Activated T-cell treated with anti-CD3 and anti-CD28 coated beads, Interleukin-2, amount 50 U/mL, for 24 hours (primary cell): ENCODE data around the gene ZSCAN20.
"Not testable (repeated sequence)": the region's sequence is repeated elsewhere in the genome, so short reads cannot be mapped to it uniquely, and the experiment has no call there.

ENCODE experiments used
- DNase-seq: peaks from one replicate; pipeline ENCODE4 v3.0.0-alpha.2; 2020
- H3K27ac Mint-ChIP-seq: 2 replicates; pipeline ENCODE4 v1.8.0; 2020; ENCODE audit warnings: mild to moderate bottlenecking, mixed read lengths
- H3K27me3 Mint-ChIP-seq: 2 replicates; pipeline ENCODE4 v1.8.0; 2020; ENCODE audit warnings: mixed read lengths
- H3K36me3 Mint-ChIP-seq: 2 replicates; pipeline ENCODE4 v1.8.0; 2020; ENCODE audit warnings: low read depth, mixed read lengths
- H3K4me1 Mint-ChIP-seq: 2 replicates; pipeline ENCODE4 v1.8.0; 2020; ENCODE audit warnings: low read depth, mixed read lengths
- H3K4me3 Mint-ChIP-seq: 2 replicates; pipeline ENCODE4 v1.8.0; 2020; ENCODE audit warnings: mild to moderate bottlenecking, moderate library complexity, mixed read lengths
- H3K9me3 Mint-ChIP-seq: 2 replicates; pipeline ENCODE4 v1.8.0; 2020; ENCODE audit warnings: mixed read lengths

The ZSCAN20 gene

DNA sequence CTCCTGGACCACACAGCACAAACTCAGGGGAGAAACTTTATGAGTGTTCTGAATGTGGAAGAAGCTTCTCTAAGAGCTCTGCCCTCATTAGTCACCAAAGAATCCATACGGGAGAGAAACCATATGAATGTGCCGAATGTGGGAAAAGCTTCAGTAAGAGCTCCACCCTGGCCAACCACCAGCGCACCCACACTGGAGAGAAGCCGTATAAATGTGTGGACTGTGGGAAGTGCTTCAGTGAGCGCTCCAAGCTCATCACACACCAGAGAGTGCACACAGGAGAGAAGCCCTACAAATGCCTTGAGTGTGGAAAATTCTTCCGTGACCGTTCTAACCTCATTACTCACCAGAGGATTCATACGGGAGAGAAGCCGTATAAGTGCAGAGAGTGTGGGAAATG is 22.5 kb downstream of the ZSCAN20 start:
- H3K27me3 Mint-ChIP-seq = no peaks in the 10 kb centered on the region
- H3K4me1 Mint-ChIP-seq = no peaks in the 10 kb centered on the region
- no peak overlapping the region for H3K27ac Mint-ChIP-seq
- no peak for DNase-seq
- H3K4me3 Mint-ChIP-seq = no peak overlapping the region
- H3K36me3 Mint-ChIP-seq = peaks cover 64% of the 10 kb centered on the region
- H3K9me3 Mint-ChIP-seq = peaks cover 47% of the 10 kb centered on the region

DNA sequence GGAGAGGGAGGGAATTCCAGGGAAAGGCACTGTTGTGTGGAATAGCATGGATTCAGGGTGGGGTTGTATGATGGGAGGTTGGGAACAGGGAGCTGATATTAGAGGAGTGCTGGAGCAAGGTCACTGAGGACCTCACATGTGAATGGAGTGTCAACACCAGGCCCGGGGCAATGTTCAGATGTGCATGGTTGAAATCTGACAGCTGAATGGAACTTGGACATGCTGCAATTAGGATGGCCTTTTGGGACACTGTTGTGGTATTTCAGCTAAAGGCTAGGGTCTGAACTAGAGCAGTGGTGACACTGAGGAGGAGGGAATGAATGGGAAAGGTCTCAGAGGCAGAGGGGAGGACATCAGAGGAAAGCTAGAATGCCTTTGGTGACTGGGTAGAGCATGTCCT is 25.0 kb downstream of the ZSCAN20 start:
- no peak for DNase-seq
- H3K36me3 Mint-ChIP-seq = peaks cover 40% of the 10 kb centered on the region
- H3K4me1 Mint-ChIP-seq = no peaks in the 10 kb centered on the region
- no peak overlapping the region for H3K27ac Mint-ChIP-seq
- no peak overlapping the region for H3K4me3 Mint-ChIP-seq
- H3K27me3 Mint-ChIP-seq = no peaks in the 10 kb centered on the region
- H3K9me3 Mint-ChIP-seq = peaks cover 45% of the 10 kb centered on the region

- H3K27ac Mint-ChIP-seq = no peak overlapping the region
- peaks cover 24% of the 10 kb centered on the region for H3K9me3 Mint-ChIP-seq
- H3K4me1 Mint-ChIP-seq = no peaks in the 10 kb centered on the region
- H3K27me3 Mint-ChIP-seq = no peaks in the 10 kb centered on the region
- DNase-seq = no peak
- H3K36me3 Mint-ChIP-seq = peaks cover 10% of the 10 kb centered on the region
- no peak overlapping the region for H3K4me3 Mint-ChIP-seq
Measured at GRCh38 chr1:33500547-33500946, 28.1 kb downstream of the ZSCAN20 start.

GRCh38 chr1:33501309-33501708 is 28.9 kb downstream of the ZSCAN20 start:
- Mint-ChIP-seq H3K9me3 (peaks cover 21% of the 10 kb centered on the region), H3K4me3 (no peak overlapping the region), H3K27me3 (no peaks in the 10 kb centered on the region), H3K27ac (no peak overlapping the region), H3K36me3 (peaks cover 4% of the 10 kb centered on the region), H3K4me1 (no peaks in the 10 kb centered on the region)
- no peak for DNase-seq

DNA sequence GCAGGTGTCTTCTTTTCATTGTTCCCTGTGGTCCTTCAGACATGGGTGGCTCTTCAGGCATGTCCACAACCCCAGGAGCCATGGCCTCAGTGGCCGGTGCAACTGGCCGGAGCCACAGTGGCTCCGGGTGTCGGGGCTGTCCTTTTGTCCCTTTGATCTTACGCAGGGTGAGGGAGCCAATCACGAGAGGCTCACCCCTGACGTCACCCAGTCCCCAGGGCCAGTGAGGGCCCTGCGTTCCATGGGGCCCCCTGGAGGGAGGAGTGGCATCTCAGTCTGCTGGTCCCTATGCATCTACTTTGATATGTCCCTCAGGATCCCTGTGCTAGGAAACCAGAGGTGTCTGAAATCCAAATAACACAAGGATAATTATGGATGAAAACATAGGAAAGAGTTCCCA is 29.3 kb downstream of the ZSCAN20 start:
- Mint-ChIP-seq H3K4me1 (no peaks in the 10 kb centered on the region), H3K27me3 (no peaks in the 10 kb centered on the region), H3K27ac (no peak overlapping the region), H3K4me3 (no peak overlapping the region), H3K36me3 (no peaks in the 10 kb centered on the region), H3K9me3 (peaks cover 19% of the 10 kb centered on the region)
- no peak for DNase-seq

GRCh38 chr1:33502726-33503125 is 30.3 kb downstream of the ZSCAN20 start:
- H3K27ac Mint-ChIP-seq = no peak overlapping the region
- no peak overlapping the region for H3K4me3 Mint-ChIP-seq
- DNase-seq = no peak
- H3K27me3 Mint-ChIP-seq = no peaks in the 10 kb centered on the region
- peaks cover 10% of the 10 kb centered on the region for H3K9me3 Mint-ChIP-seq
- no peaks in the 10 kb centered on the region for H3K36me3 Mint-ChIP-seq
- H3K4me1 Mint-ChIP-seq = no peaks in the 10 kb centered on the region

DNA sequence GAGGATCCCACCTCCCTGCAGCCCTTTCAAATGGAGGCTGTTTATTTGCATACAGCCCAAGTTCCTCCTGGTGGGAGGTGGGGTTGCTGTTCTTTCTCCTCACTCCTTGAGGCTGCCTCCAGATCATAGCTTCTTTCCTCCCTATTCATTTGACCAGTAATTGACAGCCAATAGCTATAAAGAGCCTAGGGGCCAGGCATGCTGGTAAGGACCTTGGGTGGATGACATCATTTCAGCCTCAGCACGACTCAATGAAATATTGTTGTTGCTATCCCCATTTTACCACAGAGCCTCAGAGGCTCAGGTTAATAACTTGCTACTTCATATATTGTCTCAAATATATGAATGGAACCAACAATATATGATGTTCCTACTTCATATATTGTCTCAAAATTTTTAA is 31.1 kb downstream of the ZSCAN20 start:
- Mint-ChIP-seq H3K36me3 (no peaks in the 10 kb centered on the region), H3K27me3 (no peaks in the 10 kb centered on the region), H3K4me3 (no peak overlapping the region), H3K4me1 (no peaks in the 10 kb centered on the region), H3K27ac (no peak overlapping the region), H3K9me3 (peaks cover 4% of the 10 kb centered on the region)
- no peak for DNase-seq

GRCh38 chr1:33507661-33508060 is 35.2 kb downstream of the ZSCAN20 start:
- H3K27ac Mint-ChIP-seq = no peak overlapping the region
- H3K9me3 Mint-ChIP-seq = no peaks in the 10 kb centered on the region
- DNase-seq = no peak
- H3K27me3 Mint-ChIP-seq = peaks cover 7% of the 10 kb centered on the region
- H3K36me3 Mint-ChIP-seq = no peaks in the 10 kb centered on the region
- no peak overlapping the region for H3K4me3 Mint-ChIP-seq
- H3K4me1 Mint-ChIP-seq = peaks cover 3% of the 10 kb centered on the region

DNA sequence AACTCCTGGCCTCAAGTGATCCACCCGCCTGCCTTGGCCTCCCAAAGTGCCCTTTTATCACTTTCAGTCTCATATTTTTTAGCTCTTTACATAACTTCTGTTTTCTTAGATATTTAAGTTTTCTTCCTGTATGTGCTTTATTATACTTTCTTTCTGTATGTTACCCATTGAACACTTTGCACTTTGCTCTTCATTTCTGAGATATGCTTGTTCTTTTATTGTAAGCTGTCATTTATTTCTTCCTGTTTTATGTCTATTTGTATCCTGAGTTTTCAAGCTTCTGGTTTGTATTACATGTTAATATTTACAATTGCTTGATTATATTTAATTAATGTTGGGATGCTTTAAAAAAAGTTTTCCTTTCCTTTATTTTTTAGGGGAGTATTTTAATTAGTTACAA is 35.7 kb downstream of the ZSCAN20 start:
- Mint-ChIP-seq H3K4me1 (peaks cover 8% of the 10 kb centered on the region), H3K4me3 (no peak overlapping the region), H3K27me3 (peaks cover 7% of the 10 kb centered on the region), H3K9me3 (no peaks in the 10 kb centered on the region), H3K27ac (no peak overlapping the region), H3K36me3 (no peaks in the 10 kb centered on the region)
- no peak for DNase-seq

GRCh38 chr1:33509276-33509675 is 36.8 kb downstream of the ZSCAN20 start:
- H3K27ac Mint-ChIP-seq, DNase-seq, H3K36me3 Mint-ChIP-seq, H3K9me3 Mint-ChIP-seq, H3K27me3 Mint-ChIP-seq, H3K4me1 Mint-ChIP-seq, H3K4me3 Mint-ChIP-seq: not testable (repeated sequence)

GRCh38 chr1:33512226-33513011 is 40.0 kb downstream of the ZSCAN20 start:
- no peaks in the 10 kb centered on the region for H3K36me3 Mint-ChIP-seq
- no peak for DNase-seq
- peaks cover 26% of the 10 kb centered on the region for H3K27me3 Mint-ChIP-seq
- H3K9me3 Mint-ChIP-seq = no peaks in the 10 kb centered on the region
- no peak overlapping the region for H3K4me3 Mint-ChIP-seq
- peak overlapping the region; percentile 53 for H3K27ac Mint-ChIP-seq
- peaks cover 9% of the 10 kb centered on the region for H3K4me1 Mint-ChIP-seq

DNA sequence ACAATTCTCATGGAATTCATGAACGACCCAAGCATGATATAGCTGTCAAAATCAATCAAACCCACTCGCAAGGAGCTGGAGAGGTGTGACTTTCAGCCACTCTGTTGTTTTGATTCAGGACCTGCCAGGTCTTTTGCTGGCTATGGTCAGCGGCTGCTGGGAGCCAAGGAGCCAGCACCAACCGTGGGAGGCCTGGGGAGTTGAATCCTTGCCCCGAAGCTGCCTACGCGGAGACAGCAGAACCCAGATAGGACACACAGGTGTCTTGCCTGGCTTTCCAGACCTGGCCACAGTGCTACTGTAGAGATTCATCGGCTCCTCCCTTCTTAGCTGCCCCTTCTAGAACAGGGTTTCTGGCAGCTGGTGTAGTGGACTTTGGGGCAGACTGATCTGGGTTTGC is 42.7 kb downstream of the ZSCAN20 start:
- Mint-ChIP-seq H3K9me3 (no peaks in the 10 kb centered on the region), H3K36me3 (no peaks in the 10 kb centered on the region)

DNA sequence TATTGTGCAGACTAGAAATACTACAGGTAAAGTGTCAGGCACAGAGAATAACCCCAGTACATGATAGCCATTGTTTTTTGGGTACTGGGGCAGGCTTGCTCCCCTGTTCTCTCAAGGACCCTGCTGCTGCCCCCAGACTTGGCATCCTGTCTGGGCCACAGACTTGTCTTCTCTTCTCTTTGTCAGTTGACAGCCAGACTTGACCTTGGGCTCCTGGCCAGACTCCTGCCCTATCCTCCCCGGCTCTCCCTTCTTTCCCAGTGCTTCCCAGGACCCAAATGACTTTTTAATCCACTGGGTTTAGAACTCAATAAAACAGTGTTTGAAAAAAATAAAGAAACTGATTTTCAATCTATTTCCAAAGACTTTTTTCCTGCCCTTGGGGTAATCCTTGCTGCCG is 43.2 kb downstream of the ZSCAN20 start:
- H3K27me3 Mint-ChIP-seq = peaks cover 41% of the 10 kb centered on the region
- peaks cover 9% of the 10 kb centered on the region for H3K4me1 Mint-ChIP-seq
- H3K9me3 Mint-ChIP-seq = no peaks in the 10 kb centered on the region
- no peaks in the 10 kb centered on the region for H3K36me3 Mint-ChIP-seq
- no peak overlapping the region for H3K27ac Mint-ChIP-seq
- no peak for DNase-seq
- H3K4me3 Mint-ChIP-seq = no peak overlapping the region

More for the DNA sequence above, 42.7 kb downstream of the ZSCAN20 start:
- no peak overlapping the region for H3K27ac Mint-ChIP-seq
- H3K27me3 Mint-ChIP-seq = peaks cover 44% of the 10 kb centered on the region
- no peak overlapping the region for H3K4me3 Mint-ChIP-seq
- H3K4me1 Mint-ChIP-seq = peaks cover 9% of the 10 kb centered on the region
- DNase-seq = no peak

GRCh38 chr1:33516428-33516827 is 44.0 kb downstream of the ZSCAN20 start:
- Mint-ChIP-seq H3K27me3 (peaks cover 40% of the 10 kb centered on the region), H3K4me1 (peaks cover 9% of the 10 kb centered on the region)

GRCh38 chr1:33516891-33517567 is 44.6 kb downstream of the ZSCAN20 start:
- no peak overlapping the region for H3K4me3 Mint-ChIP-seq
- peaks cover 9% of the 10 kb centered on the region for H3K4me1 Mint-ChIP-seq
- H3K27ac Mint-ChIP-seq = no peak overlapping the region
- H3K27me3 Mint-ChIP-seq = peaks cover 44% of the 10 kb centered on the region
- no peaks in the 10 kb centered on the region for H3K9me3 Mint-ChIP-seq
- DNase-seq = no peak
- H3K36me3 Mint-ChIP-seq = no peaks in the 10 kb centered on the region

More at GRCh38 chr1:33516428-33516827, 44.0 kb downstream of the ZSCAN20 start:
- Mint-ChIP-seq H3K9me3 (no peaks in the 10 kb centered on the region), H3K36me3 (no peaks in the 10 kb centered on the region), H3K4me3 (no peak overlapping the region), H3K27ac (no peak overlapping the region)
- no peak for DNase-seq
